Lung (tissue), 12 donors: ENCODE results near the gene CCNL2. TPM values are rescaled to one million over a fixed set of nuclear protein-coding genes. Genes with fewer than 3 reads are reported as not detected.

Source experiments
- ATAC-seq: fragments of 200-7000 bp; cut with Tn5 transposase; one replicate; pipeline ENCODE4 v1.9.1; 2020; ENCODE audit warnings: moderate number of reproducible peaks; ENCODE audit not compliant: insufficient read depth, low FRiP score
- DNase-seq, 3 donors: peaks; one replicate each; pipeline ENCODE4 v3.0.0-alpha.2; 2013 to 2017
- H3K27ac ChIP-seq, 2 donors: one replicate each; pipeline ENCODE4 v1.5.1; 2013; ENCODE audit warnings: mild to moderate bottlenecking in 2 of 2, moderate library complexity in 2 of 2, control low read depth in 1 of 2, inconsistent platforms in 1 of 2, low read depth in 1 of 2, low read length in 1 of 2
- H3K27me3 ChIP-seq, 3 donors: one replicate each; pipeline ENCODE4 v1.5.1; 2013; ENCODE audit warnings: low read length in 2 of 3; ENCODE audit not compliant: control insufficient read depth in 3 of 3, insufficient read depth in 3 of 3
- H3K36me3 ChIP-seq, 4 donors: one replicate each; pipeline ENCODE4 v1.5.1; 2013; ENCODE audit warnings: low read length in 4 of 4, mild to moderate bottlenecking in 1 of 4, moderate library complexity in 1 of 4; ENCODE audit not compliant: control insufficient read depth in 4 of 4, insufficient read depth in 4 of 4
- H3K4me1 ChIP-seq, 5 donors: one replicate each; pipeline ENCODE4 v1.5.1; 2013; ENCODE audit warnings: low read length in 5 of 5, mild to moderate bottlenecking in 2 of 5, moderate library complexity in 1 of 5; ENCODE audit not compliant: control insufficient read depth in 5 of 5, insufficient read depth in 5 of 5
- H3K4me3 ChIP-seq: one replicate; pipeline ENCODE4 v1.5.1; 2013; ENCODE audit warnings: mild to moderate bottlenecking, control low read depth, moderate library complexity
- H3K9ac ChIP-seq, 2 donors: one replicate each; pipeline ENCODE4 v1.5.1; 2013; ENCODE audit warnings: low read length in 2 of 2, control low read depth in 1 of 2; ENCODE audit not compliant: insufficient read depth in 1 of 2
- H3K9me3 ChIP-seq, 4 donors: one replicate each; pipeline ENCODE4 v1.5.1; 2013; ENCODE audit warnings: low read length in 3 of 4, mild to moderate bottlenecking in 1 of 4, moderate library complexity in 1 of 4; ENCODE audit not compliant: control insufficient read depth in 4 of 4, insufficient read depth in 3 of 4
- WGBS, 2 donors: extraction: QIAGEN DNeasy Blood & Tissue Kit; methylation state at CpG; one replicate each; pipeline ENCODE4 v1.1.7; 2013; 5-methylcytosine and 5-hydroxymethylcytosine counted together
- polyA plus RNA-seq, 2 donors: library from polyadenylated mRNA; stranded (reverse); fragments of 200-250 nt; gene quantifications; one replicate each; pipeline ENCODE4 v1.2.1, GENCODE V29; 2013
- total RNA-seq, 2 donors: library from RNA; depleted of rRNA in 1 of 2; stranded (reverse); fragments of >200 nt in 1 of 2; gene quantifications; one replicate each; pipeline ENCODE4 v1.2.1, GENCODE V29; 2014 to 2021
- TF ChIP-seq, protein P1 (sequence below): IDR thresholded peaks from 2 replicates; pipeline ENCODE4 v1.5.1; 2012; ENCODE audit warnings: mild to moderate bottlenecking; ENCODE audit errors: control extremely low read depth, extremely low read depth
- donor health status: control.
- donor health status: control.
- donor health status: Bipolar disorder and iron deficiency.
- donor health status: healthy.
- donor health status: DM: yes; HTN: yes; CAD: no.

Gene CCNL2
- total and polyA plus RNA-seq, 4 donors, result 97.9 to 385 (median 193) TPM

GRCh38 chr1:1400576-1401456 lies 1.7 kb upstream of the CCNL2 start:
- H3K36me3 ChIP-seq, result peaks cover 9 to 41% (median 27%) of the 10 kb centered on the region in 4 donors

GRCh38 chr1:1399872-1400575 lies 889 bp upstream of the CCNL2 start:
- peaks cover 5 to 27% (median 13%) of the 10 kb centered on the region in 5 donors for H3K4me1 ChIP-seq
- 5 to 7% methylated on average over 34 of the region's 34 CpGs for WGBS, 2 donors
- H3K36me3 ChIP-seq, result peaks cover 9 to 40% (median 27%) of the 10 kb centered on the region in 4 donors
- peak overlapping the region; percentile 80 for H3K4me3 ChIP-seq
- H3K27ac ChIP-seq, result peak overlapping the region; percentile 90 to 91
- peak overlapping the region; percentile 47 to 83 for H3K9ac ChIP-seq
- TF ChIP-seq, protein P1, sequence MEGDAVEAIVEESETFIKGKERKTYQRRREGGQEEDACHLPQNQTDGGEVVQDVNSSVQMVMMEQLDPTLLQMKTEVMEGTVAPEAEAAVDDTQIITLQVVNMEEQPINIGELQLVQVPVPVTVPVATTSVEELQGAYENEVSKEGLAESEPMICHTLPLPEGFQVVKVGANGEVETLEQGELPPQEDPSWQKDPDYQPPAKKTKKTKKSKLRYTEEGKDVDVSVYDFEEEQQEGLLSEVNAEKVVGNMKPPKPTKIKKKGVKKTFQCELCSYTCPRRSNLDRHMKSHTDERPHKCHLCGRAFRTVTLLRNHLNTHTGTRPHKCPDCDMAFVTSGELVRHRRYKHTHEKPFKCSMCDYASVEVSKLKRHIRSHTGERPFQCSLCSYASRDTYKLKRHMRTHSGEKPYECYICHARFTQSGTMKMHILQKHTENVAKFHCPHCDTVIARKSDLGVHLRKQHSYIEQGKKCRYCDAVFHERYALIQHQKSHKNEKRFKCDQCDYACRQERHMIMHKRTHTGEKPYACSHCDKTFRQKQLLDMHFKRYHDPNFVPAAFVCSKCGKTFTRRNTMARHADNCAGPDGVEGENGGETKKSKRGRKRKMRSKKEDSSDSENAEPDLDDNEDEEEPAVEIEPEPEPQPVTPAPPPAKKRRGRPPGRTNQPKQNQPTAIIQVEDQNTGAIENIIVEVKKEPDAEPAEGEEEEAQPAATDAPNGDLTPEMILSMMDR, result no peak
- ATAC-seq (peak; percentile 0), DNase-seq (no peak)
- no peaks in the 10 kb centered on the region for H3K9me3 ChIP-seq
- no peaks in the 10 kb centered on the region for H3K27me3 ChIP-seq

More at GRCh38 chr1:1400576-1401456, 1.7 kb upstream of the CCNL2 start:
- 86 to 87% methylated on average over 22 of the region's 22 CpGs for WGBS, 2 donors
- no peak for ATAC-seq
- H3K4me1 ChIP-seq, result peaks cover 9 to 30% (median 17%) of the 10 kb centered on the region in 5 donors
- H3K9ac ChIP-seq, result peak overlapping the region in 1 of 2 donors; percentile 47
- TF ChIP-seq, protein P1, result no peak
- DNase-seq, result no peak
- no peaks in the 10 kb centered on the region for H3K27me3 ChIP-seq
- H3K27ac ChIP-seq, result peak overlapping the region in 1 of 2 donors; percentile 90
- H3K9me3 ChIP-seq, result no peaks in the 10 kb centered on the region
- H3K4me3 ChIP-seq, result peak overlapping the region; percentile 80

- Histone ChIP-seq H3K27me3 (no peaks in the 10 kb centered on the region), H3K9me3 (no peaks in the 10 kb centered on the region), H3K4me1 (peaks cover 5 to 27% (median 13%) of the 10 kb centered on the region in 5 donors), H3K36me3 (peaks cover 13 to 40% (median 24%) of the 10 kb centered on the region in 4 donors), H3K4me3 (peak overlapping the region; percentile 98), H3K27ac (peak overlapping the region; percentile 90 to 94), H3K9ac (peak overlapping the region; percentile 56 to 84)
- 0% methylated on average over 40 to 54 of the region's 54 CpGs for WGBS, 2 donors
- ATAC-seq (peak; percentile 0), DNase-seq (no peak)
- TF ChIP-seq, protein P1, result no peak
Observed at GRCh38 chr1:1398677-1399186, 403 bp downstream of the CCNL2 start.
